ENCODE data around the gene FLT3.

DNA sequence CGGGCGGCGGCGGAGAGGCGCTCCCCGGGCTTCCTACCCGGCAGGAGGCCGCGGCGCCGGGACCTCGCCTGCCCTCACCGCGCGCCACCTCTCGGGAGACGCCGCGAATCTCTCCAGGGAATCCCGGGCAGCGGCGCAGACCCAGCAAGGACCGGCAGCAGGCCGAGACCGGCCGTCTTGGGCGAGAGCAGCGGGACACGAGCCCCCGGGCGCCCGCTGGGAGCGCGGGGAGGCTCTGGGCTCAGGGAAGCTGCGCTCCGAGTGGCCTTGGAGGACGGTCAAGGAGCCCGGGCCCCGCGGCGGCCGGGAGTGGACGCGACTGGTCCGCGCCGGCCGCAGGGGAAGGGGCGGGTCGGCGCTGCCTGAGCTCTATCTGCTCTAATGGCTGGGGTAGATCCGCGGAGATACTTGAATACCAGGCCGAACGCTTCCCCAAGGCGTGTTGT is 145.9 kb downstream of the FLT3 start:
- TF ChIP-seq, protein P1, sequence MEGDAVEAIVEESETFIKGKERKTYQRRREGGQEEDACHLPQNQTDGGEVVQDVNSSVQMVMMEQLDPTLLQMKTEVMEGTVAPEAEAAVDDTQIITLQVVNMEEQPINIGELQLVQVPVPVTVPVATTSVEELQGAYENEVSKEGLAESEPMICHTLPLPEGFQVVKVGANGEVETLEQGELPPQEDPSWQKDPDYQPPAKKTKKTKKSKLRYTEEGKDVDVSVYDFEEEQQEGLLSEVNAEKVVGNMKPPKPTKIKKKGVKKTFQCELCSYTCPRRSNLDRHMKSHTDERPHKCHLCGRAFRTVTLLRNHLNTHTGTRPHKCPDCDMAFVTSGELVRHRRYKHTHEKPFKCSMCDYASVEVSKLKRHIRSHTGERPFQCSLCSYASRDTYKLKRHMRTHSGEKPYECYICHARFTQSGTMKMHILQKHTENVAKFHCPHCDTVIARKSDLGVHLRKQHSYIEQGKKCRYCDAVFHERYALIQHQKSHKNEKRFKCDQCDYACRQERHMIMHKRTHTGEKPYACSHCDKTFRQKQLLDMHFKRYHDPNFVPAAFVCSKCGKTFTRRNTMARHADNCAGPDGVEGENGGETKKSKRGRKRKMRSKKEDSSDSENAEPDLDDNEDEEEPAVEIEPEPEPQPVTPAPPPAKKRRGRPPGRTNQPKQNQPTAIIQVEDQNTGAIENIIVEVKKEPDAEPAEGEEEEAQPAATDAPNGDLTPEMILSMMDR (IDR thresholded peaks at IDR 0.05; ENCODE audit: low read depth, low read length): no peak
- TF ChIP-seq EZH2phosphoT487 (IDR thresholded peaks at IDR 0.05; ENCODE audit: low read depth): no peak

Data from OCI-LY3 (cell line).